GM23338 (cell line): ENCODE measurements around the gene ZNF212. TPM values are rescaled to one million over a fixed set of nuclear protein-coding genes. Genes with fewer than 3 reads are reported as not detected.

Experiments
- ATAC-seq: fragments of 200-7000 bp; cut with Tn5 transposase; 3 replicates; pipeline ENCODE4 v1.9.1; 2020
- DNase-seq: peaks from one replicate; pipeline ENCODE4 v3.0.0-alpha.2; 2015; ENCODE audit warnings: low spot score
- H2AFZ ChIP-seq: fragments of 200-600 bp; sonication (generic); 2 replicates; pipeline ENCODE4 v1.8.0; 2016; ENCODE audit warnings: antibody characterized with exemption, mild to moderate bottlenecking, moderate library complexity
- H3F3A ChIP-seq: fragments of 200-600 bp; sonication (generic); replicated peaks from 2 replicates; pipeline ENCODE4 v1.8.0; 2017; ENCODE audit warnings: antibody characterized with exemption, mixed run types, low read depth
- H3K27ac ChIP-seq: fragments of 200-600 bp; sonication (generic); 2 replicates; pipeline ENCODE4 v1.6.1; 2016; ENCODE audit warnings: low read depth
- H3K27me3 ChIP-seq: fragments of 200-600 bp; sonication (generic); 2 replicates; pipeline ENCODE4 v1.8.0; 2016; ENCODE audit warnings: mild to moderate bottlenecking, mixed run types, moderate library complexity; ENCODE audit not compliant: insufficient read depth
- H3K36me3 ChIP-seq: fragments of 200-600 bp; sonication (generic); 2 replicates; pipeline ENCODE4 v1.8.0; 2016; ENCODE audit warnings: mild to moderate bottlenecking; ENCODE audit not compliant: insufficient read depth
- H3K4me1 ChIP-seq: fragments of 200-600 bp; sonication (generic); 2 replicates; pipeline ENCODE4 v1.8.0; 2016; ENCODE audit warnings: mild to moderate bottlenecking, moderate library complexity; ENCODE audit not compliant: insufficient read depth
- H3K4me2 ChIP-seq: fragments of 200-600 bp; sonication (generic); 2 replicates; pipeline ENCODE4 v1.7.1; 2017; ENCODE audit warnings: mixed run types
- H3K4me3 ChIP-seq: fragments of 200-600 bp; sonication (generic); 2 replicates; pipeline ENCODE4 v1.6.1; 2016; ENCODE audit warnings: mixed run types
- H3K79me2 ChIP-seq: fragments of 200-600 bp; sonication (generic); replicated peaks from 2 replicates; pipeline ENCODE4 v1.8.0; 2017; ENCODE audit warnings: mild to moderate bottlenecking; ENCODE audit not compliant: insufficient read depth
- H3K9me2 ChIP-seq: fragments of 200-600 bp; sonication (generic); 2 replicates; pipeline ENCODE4 v1.8.0; 2017; ENCODE audit not compliant: insufficient read depth
- H4K20me1 ChIP-seq: fragments of 200-600 bp; sonication (generic); replicated peaks from 2 replicates; pipeline ENCODE4 v1.8.0; 2017; ENCODE audit warnings: mild to moderate bottlenecking; ENCODE audit not compliant: insufficient read depth
- H3K27ac Mint-ChIP-seq: 2 replicates; pipeline ENCODE4 v1.8.0; 2020; ENCODE audit warnings: inconsistent platforms, mild to moderate bottlenecking, moderate library complexity, mixed read lengths
- H3K27me3 Mint-ChIP-seq: 3 replicates; pipeline ENCODE4 v1.8.0; 2022; ENCODE audit warnings: low read depth, mild to moderate bottlenecking, moderate library complexity, mixed read lengths, inconsistent platforms; ENCODE audit not compliant: insufficient read depth, poor library complexity
- H3K36me3 Mint-ChIP-seq: 3 replicates; pipeline ENCODE4 v1.8.0; 2021; ENCODE audit warnings: low read depth, mild to moderate bottlenecking, inconsistent platforms, moderate library complexity, mixed read lengths
- H3K4me1 Mint-ChIP-seq: 3 replicates; pipeline ENCODE4 v1.8.0; 2020; ENCODE audit warnings: mild to moderate bottlenecking, inconsistent platforms, mixed read lengths
- H3K4me3 Mint-ChIP-seq: 3 replicates; pipeline ENCODE4 v1.8.0; 2021; ENCODE audit warnings: moderate library complexity, mild to moderate bottlenecking, inconsistent platforms, mixed read lengths
- H3K9me3 Mint-ChIP-seq: 3 replicates; pipeline ENCODE4 v1.8.0; 2020; ENCODE audit warnings: moderate library complexity, mild to moderate bottlenecking, inconsistent platforms, mixed read lengths
- CREB1 ChIP-seq: fragments of 250-450 bp; sonication (Bioruptor Pico); IDR thresholded peaks from 2 replicates; pipeline ENCODE4 v1.5.0; 2020; ENCODE audit warnings: low read depth, mild to moderate bottlenecking, moderate library complexity
- CTCF ChIP-seq, 2 experiments: fragments of 200-600 bp in 1 of 2; sonication (generic) in 1 of 2; conservative IDR thresholded peaks; 2 replicates each; pipeline versions ENCODE4 v1.5.1 to v1.6.1; 2016 to 2017; ENCODE audit warnings: antibody characterized with exemption in 2 of 2, low read depth in 2 of 2, mild to moderate bottlenecking in 2 of 2, moderate library complexity in 1 of 2
- ETS1 ChIP-seq: IDR thresholded peaks from 2 replicates; pipeline ENCODE4 v1.6.1; 2016; ENCODE audit warnings: antibody characterized with exemption
- EZH2 ChIP-seq: fragments of 200-600 bp; sonication (generic); IDR thresholded peaks from one replicate; pipeline ENCODE4 v1.8.0; 2017; ENCODE audit warnings: antibody characterized with exemption, mild to moderate bottlenecking, low read depth; ENCODE audit not compliant: unreplicated experiment
- EZH2phosphoT487 ChIP-seq: fragments of 200-600 bp; sonication (generic); IDR thresholded peaks from one replicate; pipeline ENCODE4 v1.8.1; 2018; ENCODE audit warnings: antibody characterized with exemption; ENCODE audit not compliant: unreplicated experiment
- JUNB ChIP-seq: IDR thresholded peaks from one replicate; pipeline ENCODE4 v1.6.1; 2016; ENCODE audit warnings: antibody characterized with exemption; ENCODE audit not compliant: unreplicated experiment
- NANOG ChIP-seq: IDR thresholded peaks from 2 replicates; pipeline ENCODE4 v1.6.1; 2016; ENCODE audit warnings: antibody characterized with exemption, borderline replicate concordance
- POLR2AphosphoS5 ChIP-seq: IDR thresholded peaks from 2 replicates; pipeline ENCODE4 v1.6.1; 2016; ENCODE audit warnings: antibody characterized with exemption, low read depth
- REST ChIP-seq: IDR thresholded peaks from one replicate; pipeline ENCODE4 v1.6.1; 2018; ENCODE audit warnings: antibody characterized with exemption; ENCODE audit not compliant: unreplicated experiment
- STAT1 ChIP-seq: IDR thresholded peaks from one replicate; pipeline ENCODE4 v1.6.1; 2016; ENCODE audit warnings: antibody characterized with exemption; ENCODE audit not compliant: unreplicated experiment
- ZNF114 ChIP-seq: fragments of 250-450 bp; sonication (Bioruptor Pico); IDR thresholded peaks from 2 replicates; pipeline ENCODE4 v1.5.0; 2020; ENCODE audit warnings: mild to moderate bottlenecking, moderate library complexity
- ZNF331 ChIP-seq: fragments of 250-450 bp; sonication (Bioruptor Pico); IDR thresholded peaks from 2 replicates; pipeline ENCODE4 v1.5.0; 2020; ENCODE audit warnings: low read depth, mild to moderate bottlenecking, moderate library complexity
- ZNF462 ChIP-seq: fragments of 250-450 bp; sonication (Bioruptor Pico); IDR thresholded peaks from 2 replicates; pipeline ENCODE4 v1.5.0; 2020; ENCODE audit warnings: mild to moderate bottlenecking, moderate library complexity
- polyA plus RNA-seq: library from polyadenylated mRNA; unstranded; fragments of >200 nt; fragmentation: Nextera tagmentation; extraction: Ambion mirVana; gene quantifications from 2 replicates; pipeline ENCODE4 v1.2.1, GENCODE V29; 2016
- total RNA-seq: library from RNA; depleted of rRNA; stranded (reverse); fragments of >200 nt; shearing (Covaris generic); gene quantifications from 2 replicates; pipeline ENCODE4 v1.2.3, GENCODE V29; 2014

ZNF212 gene
- total and polyA plus RNA-seq, 2 experiments from 2014 or later: 10.8 to 18.9 TPM

GRCh38 chr7:149267733-149268132 is 28.3 kb downstream of the ZNF212 start:
- no peak for ATAC-seq
- no peak overlapping the region for H3K27ac Mint-ChIP-seq
- H3K27me3 ChIP-seq: peaks cover 2% of the 10 kb centered on the region; the same call in 1 of the 2 replicates
- H3K79me2 ChIP-seq: peaks cover 5% of the 10 kb centered on the region; the same call in 1 of the 2 replicates
- DNase-seq: no peak
- H3F3A ChIP-seq: no peaks in the 10 kb centered on the region
- H3K36me3 ChIP-seq: no peaks in the 10 kb centered on the region
- peaks cover 3% of the 10 kb centered on the region; the same call in 1 of the 3 replicates for H3K4me1 Mint-ChIP-seq
- no peak overlapping the region for H2AFZ ChIP-seq
- TF ChIP-seq EZH2phosphoT487 (no peak), ZNF331 (CRISPR knock-in tag) (no peak), JUNB (no peak), NANOG (no peak), STAT1 (no peak), CTCF (conservative IDR thresholded peaks at IDR 0.05; ENCODE audit: low read depth in 2 of 2) (no peak), CREB1 (no peak), ETS1 (no peak), POLR2AphosphoS5 (no peak), REST (no peak), EZH2 (no peak), ZNF114 (CRISPR knock-in tag) (no peak), ZNF462 (CRISPR knock-in tag) (no peak)
- no peak overlapping the region for H3K27ac ChIP-seq
- H3K4me2 ChIP-seq: no peak overlapping the region
- H4K20me1 ChIP-seq: no peaks in the 10 kb centered on the region
- H3K4me1 ChIP-seq: no peaks in the 10 kb centered on the region; the same call in 1 of the 2 replicates
- peaks cover 50% of the 10 kb centered on the region for H3K36me3 Mint-ChIP-seq
- H3K4me3 ChIP-seq: no peak overlapping the region
- peaks cover 9% of the 10 kb centered on the region for H3K27me3 Mint-ChIP-seq
- no peaks in the 10 kb centered on the region; the same call in 2 of the 3 replicates for H3K9me3 Mint-ChIP-seq
- H3K9me2 ChIP-seq: no peaks in the 10 kb centered on the region
- no peak overlapping the region for H3K4me3 Mint-ChIP-seq
